SW480 (cell line): ENCODE results near the gene SLC9A3.

ENCODE experiments used
- DNase-seq: peaks from one replicate; pipeline ENCODE4 v3.0.0-alpha.2; 2016; ENCODE audit warnings: low spot score

Gene SLC9A3

DNA sequence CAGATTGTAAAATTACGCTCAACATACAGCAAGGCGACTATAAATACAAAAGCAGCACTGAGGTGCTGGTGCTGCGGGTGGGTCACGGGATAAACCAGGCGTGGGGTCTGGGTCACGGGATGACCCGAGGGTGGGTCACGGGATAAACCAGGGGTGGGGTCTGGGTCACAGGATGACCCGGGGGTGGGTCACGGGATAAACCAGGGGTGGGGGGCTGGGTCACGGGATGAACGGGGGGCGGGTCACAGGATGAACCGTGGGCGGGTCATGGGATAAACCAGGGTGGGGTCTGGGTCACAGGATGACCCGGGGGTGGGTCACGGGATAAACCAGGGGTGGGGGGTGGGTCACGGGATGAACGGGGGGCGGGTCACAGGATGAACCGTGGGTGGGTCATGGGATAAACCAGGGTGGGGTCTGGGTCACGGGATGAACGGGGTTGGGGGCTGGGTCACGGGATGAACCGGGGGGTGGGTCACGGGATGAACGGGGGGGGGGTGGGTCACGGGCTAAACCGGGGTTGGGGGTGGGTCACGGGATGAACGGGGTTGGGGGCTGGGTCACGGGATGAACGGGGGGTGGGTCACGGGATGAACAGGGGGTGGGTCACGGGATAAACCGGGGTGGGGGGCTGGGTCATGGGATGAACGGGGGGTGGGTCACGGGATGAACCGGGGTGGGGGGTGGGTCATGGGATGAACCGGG lies 30.2 kb upstream of the SLC9A3 start:
- no peak for DNase-seq

DNA sequence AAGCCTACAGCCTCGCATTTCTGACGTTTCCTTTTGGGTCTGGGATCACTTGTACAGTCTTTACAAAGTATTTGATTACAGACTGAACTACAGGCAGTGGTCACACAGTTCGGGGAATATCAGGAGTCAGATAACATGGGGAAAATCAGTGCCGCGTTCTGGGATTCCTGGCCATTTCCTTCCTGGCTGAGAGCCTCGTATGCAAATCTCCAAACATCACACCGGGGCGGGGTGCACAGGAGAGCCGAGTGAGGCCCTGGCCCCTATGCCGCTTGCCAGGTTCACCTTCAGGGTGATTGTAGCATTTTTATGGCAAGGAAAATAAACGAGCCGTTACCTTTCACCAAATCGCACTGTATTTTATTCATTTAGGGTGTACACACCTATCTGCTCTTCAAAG lies 29.6 kb upstream of the SLC9A3 start:
- DNase-seq = peak; percentile 89

- DNase-seq = no peak
Observed at GRCh38 chr5:551406-551805, 27.2 kb upstream of the SLC9A3 start.

DNA sequence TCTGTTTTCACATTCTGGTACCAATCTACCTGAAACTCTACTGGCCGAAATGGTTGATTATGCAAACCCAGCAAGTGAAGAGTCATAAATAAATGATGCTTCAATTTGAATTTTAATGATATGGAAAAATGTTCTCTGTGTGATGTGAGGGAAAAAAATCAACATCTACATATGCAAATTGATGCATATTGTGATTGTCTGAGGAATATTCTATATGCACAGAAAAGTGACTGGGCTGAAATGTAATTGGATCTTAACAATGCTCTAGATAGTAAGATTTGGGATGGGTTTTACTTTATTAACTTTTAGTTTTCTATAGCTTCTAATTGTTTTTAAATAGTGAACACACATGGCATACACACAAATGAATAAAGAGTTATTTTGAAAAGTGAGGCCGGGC lies 25.0 kb upstream of the SLC9A3 start:
- no peak for DNase-seq

DNA sequence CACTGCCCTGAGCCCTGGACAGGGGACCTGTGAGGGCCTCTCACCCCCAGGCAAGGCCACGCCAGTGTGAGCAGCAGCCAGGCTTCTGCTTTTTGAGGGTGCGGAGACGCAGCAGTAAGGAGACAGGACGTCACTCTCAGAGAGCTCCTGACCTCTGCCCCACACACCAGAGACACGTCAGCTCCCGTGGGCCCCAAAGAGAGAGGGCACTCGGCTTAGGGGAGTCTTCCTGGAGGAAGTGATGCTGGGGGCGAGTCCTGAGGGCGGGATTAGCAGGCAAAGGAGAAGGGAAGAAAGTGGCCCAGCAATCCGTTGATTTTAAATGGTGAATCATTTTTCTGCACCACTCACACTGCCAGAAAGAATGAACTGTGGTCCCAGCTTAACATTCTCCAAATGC lies 24.0 kb upstream of the SLC9A3 start:
- DNase-seq = peak; percentile 48

GRCh38 chr5:547086-547924 lies 23.1 kb upstream of the SLC9A3 start:
- DNase-seq = no peak

- no peak for DNase-seq
Observed at GRCh38 chr5:546376-546908, 22.2 kb upstream of the SLC9A3 start.

DNA sequence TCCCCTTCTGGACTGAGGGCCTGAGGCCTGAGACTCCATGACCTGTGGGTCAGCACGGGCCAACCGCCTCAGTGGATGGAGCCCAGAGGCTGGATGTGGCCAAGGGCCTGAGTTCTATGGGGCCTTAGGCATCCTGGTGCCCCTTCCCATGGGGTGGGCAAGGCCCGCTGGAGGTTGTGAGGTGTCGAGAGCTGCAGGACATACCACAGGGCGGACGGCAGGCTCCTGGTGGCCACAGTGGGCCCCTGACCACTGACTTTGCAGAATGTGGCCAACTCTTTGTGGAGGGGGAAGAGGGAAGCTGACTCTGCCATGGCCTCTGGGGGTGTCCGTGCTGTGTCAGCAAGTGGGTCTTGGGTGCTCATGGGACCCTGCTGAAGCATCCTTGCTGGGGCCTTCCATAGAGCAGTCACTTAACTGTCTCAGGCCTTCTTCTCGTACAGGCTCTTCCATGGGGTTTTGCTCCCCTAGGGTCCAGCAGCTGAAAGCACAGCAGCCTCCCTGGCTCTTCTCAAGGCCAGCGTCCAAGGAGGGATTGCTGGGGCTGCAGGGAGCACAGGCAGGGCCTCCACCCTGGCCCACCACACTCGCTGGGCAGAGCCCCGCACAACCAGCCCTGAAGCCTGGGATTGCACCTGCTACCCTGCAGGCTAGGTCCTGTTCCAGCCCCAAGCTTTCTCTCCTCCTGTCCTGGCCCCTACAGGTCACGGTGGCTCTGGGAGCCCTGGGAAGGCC lies 21.6 kb upstream of the SLC9A3 start:
- DNase-seq = no peak

- no peak for DNase-seq
Observed at GRCh38 chr5:544675-545355, 20.6 kb upstream of the SLC9A3 start.

DNA sequence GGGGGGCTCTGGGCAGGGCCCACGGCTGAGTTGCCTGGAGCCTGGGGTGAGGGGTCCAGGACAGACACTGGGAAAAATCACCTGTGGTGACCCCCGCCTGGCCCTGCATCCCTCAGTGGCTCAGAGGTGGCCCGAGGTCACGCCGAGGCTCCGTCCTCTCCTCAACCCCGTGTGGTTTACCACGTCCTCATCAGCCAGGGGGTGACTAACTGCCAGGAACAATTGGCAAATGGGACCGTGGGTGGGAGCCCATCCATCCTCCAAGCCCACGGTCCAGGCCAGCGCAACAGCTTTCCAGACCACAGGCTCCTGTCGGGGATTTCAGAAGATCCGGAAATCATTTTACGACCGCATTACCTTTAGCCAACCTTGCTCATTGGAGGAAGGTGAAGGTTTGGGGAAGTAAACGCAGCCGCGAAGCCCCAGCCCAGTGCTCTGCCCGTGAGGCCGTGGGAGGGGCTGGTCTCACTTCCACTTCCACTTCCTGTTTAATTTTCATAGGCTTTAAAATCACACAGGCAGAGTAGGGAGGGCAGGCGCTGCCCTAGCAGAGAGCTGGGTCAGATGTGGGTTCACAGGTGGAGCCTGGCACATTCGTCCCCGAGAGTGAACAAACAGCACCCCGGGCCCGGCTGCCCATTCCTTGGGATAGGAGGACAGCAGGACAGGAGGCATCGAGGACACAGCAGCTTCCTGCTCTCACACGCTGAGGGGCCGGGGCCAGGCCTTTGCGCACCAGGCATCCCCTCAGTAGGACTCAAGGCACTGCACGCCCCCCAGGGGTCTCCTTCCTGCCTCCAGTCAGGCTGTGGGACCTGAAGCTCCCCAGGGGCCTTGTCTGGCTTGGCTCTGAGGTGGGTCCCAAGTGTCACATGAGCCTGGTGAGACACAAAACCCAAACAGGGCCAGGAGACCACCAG lies 19.8 kb upstream of the SLC9A3 start:
- DNase-seq = peak; percentile 85

- DNase-seq = no peak
Observed at GRCh38 chr5:543351-543750, 19.1 kb upstream of the SLC9A3 start.

DNA sequence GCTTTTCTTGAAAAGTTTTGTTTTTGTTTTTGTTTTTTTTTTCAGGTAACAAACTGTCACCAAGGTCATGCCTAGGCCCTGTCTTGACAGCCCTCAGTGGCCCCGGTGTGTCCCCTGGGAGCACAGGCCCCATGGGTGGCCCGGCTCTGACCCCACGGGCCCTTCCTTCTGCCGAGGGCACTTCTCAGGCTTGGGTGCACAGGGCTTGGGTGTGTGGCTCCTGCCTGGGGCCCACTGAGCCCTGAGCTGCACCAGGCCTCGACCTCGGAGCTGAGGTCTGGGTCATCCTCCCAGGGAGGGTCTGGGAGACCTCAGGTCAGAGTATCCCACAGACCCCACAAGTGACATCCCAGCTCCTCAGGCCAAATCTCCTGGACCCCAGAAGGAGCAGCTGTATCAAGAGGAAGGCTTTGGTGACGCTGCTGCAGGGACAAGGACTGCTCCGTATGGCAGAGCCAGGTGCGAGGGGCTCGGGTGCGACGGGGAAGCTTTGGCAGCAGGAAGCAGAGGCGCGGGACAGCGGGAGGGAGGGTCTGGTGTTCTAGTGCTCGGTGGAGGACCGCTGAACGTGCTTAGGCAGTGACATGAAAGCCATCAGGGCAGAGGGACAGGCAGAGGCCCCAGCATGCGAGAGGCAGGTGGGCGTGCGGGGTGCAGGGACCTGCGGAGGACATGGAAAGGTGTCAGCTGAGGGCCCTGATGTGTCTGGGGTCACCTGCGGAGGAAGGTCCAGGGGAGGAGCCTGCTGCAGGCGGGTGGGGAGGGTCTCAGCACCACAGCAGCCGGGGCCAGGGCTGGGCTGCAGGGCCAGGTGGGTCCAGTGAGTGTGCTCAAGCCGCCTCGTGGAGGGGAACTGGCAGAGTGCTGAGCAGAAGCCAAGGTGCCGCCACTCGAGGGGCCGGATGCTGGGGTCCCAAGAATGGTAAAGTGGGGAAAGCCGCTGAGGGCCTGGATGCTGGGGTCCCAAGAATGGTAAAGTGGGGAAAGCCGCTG lies 18.4 kb upstream of the SLC9A3 start:
- DNase-seq = no peak

GRCh38 chr5:541539-542318 lies 17.5 kb upstream of the SLC9A3 start:
- DNase-seq = no peak

GRCh38 chr5:540906-541538 lies 16.8 kb upstream of the SLC9A3 start:
- DNase-seq = no peak

GRCh38 chr5:540071-540905 lies 16.0 kb upstream of the SLC9A3 start:
- DNase-seq = no peak

GRCh38 chr5:539469-540070 lies 15.3 kb upstream of the SLC9A3 start:
- DNase-seq = no peak
